H1 (cell line): ENCODE results near the gene PGAM2.
"Not testable (repeated sequence)": the region's sequence is repeated elsewhere in the genome, so short reads cannot be mapped to it uniquely, and the experiment has no call there.

ENCODE experiments used
- CHD1 ChIP-seq: IDR thresholded peaks from 2 replicates; pipeline ENCODE4 v1.6.1; 2012; ENCODE audit warnings: low read depth, low read length, improper control_type of control experiment
- EZH2 ChIP-seq: fragments of 200-600 bp; sonication (generic); IDR thresholded peaks from 2 replicates; pipeline ENCODE4 v1.7.1; 2012; ENCODE audit warnings: low read depth, mild to moderate bottlenecking, moderate library complexity, low read length, inconsistent platforms; ENCODE audit not compliant: severe bottlenecking
- HDAC2 ChIP-seq, 2 experiments: fragments of 300-600 bp in 1 of 2; sonication (generic) in 1 of 2; IDR thresholded peaks; 2 replicates each; pipeline ENCODE4 v1.6.1; 2011 to 2012; ENCODE audit warnings: low read depth in 2 of 2, low read length in 2 of 2, mild to moderate bottlenecking in 2 of 2, moderate library complexity in 2 of 2, borderline replicate concordance in 1 of 2, inconsistent platforms in 1 of 2
- KDM1A ChIP-seq: fragments of 200-600, 300-600 bp; sonication (generic); IDR thresholded peaks from 2 replicates; pipeline ENCODE4 v1.7.1; 2016; ENCODE audit warnings: mild to moderate bottlenecking, low read length, borderline replicate concordance
- PHF8 ChIP-seq: fragments of 200-600 bp; sonication (generic); conservative IDR thresholded peaks from 2 replicates; pipeline ENCODE4 v1.7.1; 2012; ENCODE audit warnings: low read depth, mild to moderate bottlenecking, inconsistent platforms, low read length, moderate library complexity
- RFX5 ChIP-seq: IDR thresholded peaks from 2 replicates; pipeline ENCODE4 v1.6.1; 2011; ENCODE audit warnings: low read depth, low read length, improper control_type of control experiment, borderline replicate concordance
- YY1 ChIP-seq: IDR thresholded peaks from 2 replicates; pipeline ENCODE4 v1.6.1; 2011; ENCODE audit warnings: low read depth, mild to moderate bottlenecking, low read length
- TF ChIP-seq, protein P1 (sequence below), 3 experiments: IDR thresholded peaks; 1 replicate in 2 of 3; 2 replicates in 1 of 3; pipeline versions ENCODE4 v1.5.1 to v1.6.1; 2011; ENCODE audit warnings: low read length in 3 of 3, mild to moderate bottlenecking in 3 of 3, inconsistent platforms in 2 of 3, low read depth in 1 of 3, moderate library complexity in 1 of 3; ENCODE audit not compliant: insufficient read depth in 1 of 3; ENCODE audit errors: control extremely low read depth in 1 of 3

DNA sequence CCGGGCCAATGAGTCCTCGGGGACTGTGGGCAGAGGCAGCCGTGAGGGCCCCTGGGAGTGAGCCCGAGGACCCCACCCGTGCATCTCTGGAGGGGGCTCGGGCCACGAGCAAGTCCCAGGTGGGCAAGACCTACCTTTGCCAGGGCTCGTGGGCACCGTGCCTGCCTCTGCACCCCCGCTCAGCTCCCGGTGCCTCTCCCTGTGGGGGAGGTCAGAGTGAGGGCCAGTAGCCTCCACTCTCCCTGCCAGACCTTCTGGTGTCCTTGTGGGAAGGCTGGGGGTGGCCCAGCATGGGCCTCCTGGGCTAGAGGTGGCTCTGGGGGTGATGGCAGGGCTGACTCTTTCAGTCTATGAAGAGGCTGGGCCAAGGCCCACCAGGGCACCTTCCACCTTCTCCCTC lies 35.9 kb downstream of the PGAM2 start:
- not testable (repeated sequence) for TF ChIP-seq EZH2; HDAC2 (IDR thresholded peaks at IDR 0.05; ENCODE audit: borderline replicate concordance in 1 of 2, low read depth in 2 of 2, low read length in 2 of 2); RFX5; PHF8; CHD1; KDM1A; YY1
- TF ChIP-seq, protein P1, sequence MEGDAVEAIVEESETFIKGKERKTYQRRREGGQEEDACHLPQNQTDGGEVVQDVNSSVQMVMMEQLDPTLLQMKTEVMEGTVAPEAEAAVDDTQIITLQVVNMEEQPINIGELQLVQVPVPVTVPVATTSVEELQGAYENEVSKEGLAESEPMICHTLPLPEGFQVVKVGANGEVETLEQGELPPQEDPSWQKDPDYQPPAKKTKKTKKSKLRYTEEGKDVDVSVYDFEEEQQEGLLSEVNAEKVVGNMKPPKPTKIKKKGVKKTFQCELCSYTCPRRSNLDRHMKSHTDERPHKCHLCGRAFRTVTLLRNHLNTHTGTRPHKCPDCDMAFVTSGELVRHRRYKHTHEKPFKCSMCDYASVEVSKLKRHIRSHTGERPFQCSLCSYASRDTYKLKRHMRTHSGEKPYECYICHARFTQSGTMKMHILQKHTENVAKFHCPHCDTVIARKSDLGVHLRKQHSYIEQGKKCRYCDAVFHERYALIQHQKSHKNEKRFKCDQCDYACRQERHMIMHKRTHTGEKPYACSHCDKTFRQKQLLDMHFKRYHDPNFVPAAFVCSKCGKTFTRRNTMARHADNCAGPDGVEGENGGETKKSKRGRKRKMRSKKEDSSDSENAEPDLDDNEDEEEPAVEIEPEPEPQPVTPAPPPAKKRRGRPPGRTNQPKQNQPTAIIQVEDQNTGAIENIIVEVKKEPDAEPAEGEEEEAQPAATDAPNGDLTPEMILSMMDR (IDR thresholded peaks at IDR 0.05; ENCODE audit: control extremely low read depth in 1 of 3, insufficient read depth in 1 of 3, low read depth in 1 of 3, low read length in 3 of 3) = not testable (repeated sequence)
